ENCODE data around the gene MAP3K3.

Gene MAP3K3

DNA sequence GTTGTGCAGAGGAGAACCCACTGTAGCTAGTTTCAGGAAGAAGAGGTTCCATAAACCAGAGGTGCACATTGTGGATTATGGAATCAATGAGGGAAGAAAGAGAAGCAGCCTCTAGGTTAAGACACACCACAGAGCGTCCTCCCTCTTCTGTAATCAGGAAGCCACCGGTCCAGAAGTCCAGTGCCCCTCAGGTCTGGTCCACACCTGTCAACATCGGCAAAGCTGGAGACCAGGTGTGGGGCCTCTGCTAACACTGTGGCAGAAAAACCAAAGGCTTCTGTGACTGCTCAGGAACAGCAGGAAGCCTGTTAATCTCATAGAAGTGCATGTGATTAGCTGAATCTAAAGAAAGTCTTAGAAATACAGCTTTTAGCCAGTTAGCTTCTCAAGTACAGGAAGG is 54.4 kb downstream of the MAP3K3 start:
- Histone ChIP-seq H3K36me3 (ENCODE audit: insufficient read depth, low read length) (peaks cover 20% of the 10 kb centered on the region), H2AFZ (ENCODE audit: low read depth, low read length) (no peak overlapping the region), H3K4me1 (ENCODE audit: insufficient read depth, low read length) (no peaks in the 10 kb centered on the region), H3K9me3 (ENCODE audit: low read length) (no peaks in the 10 kb centered on the region), H3K4me3 (ENCODE audit: low read length) (no peak overlapping the region), H3K27me3 (ENCODE audit: insufficient read depth, low read length) (no peaks in the 10 kb centered on the region)

DNA sequence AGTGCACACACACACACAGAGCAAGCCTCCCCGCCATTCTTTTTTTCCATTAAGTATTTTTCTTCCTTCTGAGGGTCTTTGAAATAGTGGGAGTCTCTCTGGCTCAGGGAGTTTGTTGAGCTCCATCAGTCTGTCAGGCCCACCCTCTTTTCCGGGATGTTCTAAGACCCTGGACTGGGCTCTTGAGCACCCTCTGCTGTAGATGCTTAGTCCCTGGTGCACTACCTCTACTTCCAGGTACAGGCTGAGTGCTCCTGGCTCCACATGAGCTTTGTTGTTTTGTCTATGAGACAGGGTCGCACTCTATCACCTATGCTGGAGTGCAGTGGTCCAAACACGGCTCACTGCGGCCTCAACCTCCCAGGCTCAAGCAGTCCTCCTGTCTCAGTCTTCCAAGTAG is 57.0 kb downstream of the MAP3K3 start:
- no peaks in the 10 kb centered on the region for H3K9me3 ChIP-seq (ENCODE audit: low read length)
- no peaks in the 10 kb centered on the region for H3K27me3 ChIP-seq (ENCODE audit: insufficient read depth, low read length)
- H3K4me3 ChIP-seq (ENCODE audit: low read length): no peak overlapping the region
- H3K36me3 ChIP-seq (ENCODE audit: insufficient read depth, low read length): peaks cover 36% of the 10 kb centered on the region
- no peak overlapping the region for H2AFZ ChIP-seq (ENCODE audit: low read depth, low read length)
- no peaks in the 10 kb centered on the region for H3K4me1 ChIP-seq (ENCODE audit: insufficient read depth, low read length)

GRCh38 chr17:63680700-63681099 is 58.5 kb downstream of the MAP3K3 start:
- no peak overlapping the region for H3K4me3 ChIP-seq (ENCODE audit: low read length)
- H3K36me3 ChIP-seq (ENCODE audit: insufficient read depth, low read length): peaks cover 45% of the 10 kb centered on the region
- H3K27me3 ChIP-seq (ENCODE audit: insufficient read depth, low read length): no peaks in the 10 kb centered on the region
- H3K9me3 ChIP-seq (ENCODE audit: low read length): no peaks in the 10 kb centered on the region
- no peaks in the 10 kb centered on the region for H3K4me1 ChIP-seq (ENCODE audit: insufficient read depth, low read length)
- H2AFZ ChIP-seq (ENCODE audit: low read depth, low read length): no peak overlapping the region

GRCh38 chr17:63681530-63681929 is 59.3 kb downstream of the MAP3K3 start:
- Histone ChIP-seq H3K4me3 (ENCODE audit: low read length) (no peak overlapping the region), H3K9me3 (ENCODE audit: low read length) (no peaks in the 10 kb centered on the region), H3K4me1 (ENCODE audit: insufficient read depth, low read length) (no peaks in the 10 kb centered on the region), H3K36me3 (ENCODE audit: insufficient read depth, low read length) (peaks cover 46% of the 10 kb centered on the region), H2AFZ (ENCODE audit: low read depth, low read length) (no peak overlapping the region), H3K27me3 (ENCODE audit: insufficient read depth, low read length) (no peaks in the 10 kb centered on the region)

DNA sequence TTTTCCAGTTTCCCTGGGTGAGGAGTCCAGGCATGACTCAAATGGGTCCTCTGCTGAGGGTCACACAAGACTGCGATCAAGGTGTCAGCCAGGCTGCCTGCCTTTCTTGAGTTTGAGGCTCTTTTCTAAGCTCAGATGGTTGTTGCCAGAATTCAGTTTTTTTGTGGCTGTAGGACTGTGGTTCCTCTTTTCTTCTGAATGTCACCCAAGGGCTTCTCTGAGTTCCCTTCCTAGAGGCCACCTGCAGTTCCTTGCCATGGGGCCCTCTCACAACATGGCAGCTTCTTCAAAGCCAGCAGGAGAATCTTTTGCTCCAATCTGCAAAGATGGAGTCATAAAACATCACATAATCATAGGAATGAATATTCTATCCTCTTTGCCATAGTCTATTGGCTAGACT is 60.2 kb downstream of the MAP3K3 start:
- no peak overlapping the region for H2AFZ ChIP-seq (ENCODE audit: low read depth, low read length)
- no peaks in the 10 kb centered on the region for H3K27me3 ChIP-seq (ENCODE audit: insufficient read depth, low read length)
- H3K9me3 ChIP-seq (ENCODE audit: low read length): no peaks in the 10 kb centered on the region
- no peak overlapping the region for H3K4me3 ChIP-seq (ENCODE audit: low read length)
- no peaks in the 10 kb centered on the region for H3K4me1 ChIP-seq (ENCODE audit: insufficient read depth, low read length)
- peaks cover 39% of the 10 kb centered on the region for H3K36me3 ChIP-seq (ENCODE audit: insufficient read depth, low read length)

DNA sequence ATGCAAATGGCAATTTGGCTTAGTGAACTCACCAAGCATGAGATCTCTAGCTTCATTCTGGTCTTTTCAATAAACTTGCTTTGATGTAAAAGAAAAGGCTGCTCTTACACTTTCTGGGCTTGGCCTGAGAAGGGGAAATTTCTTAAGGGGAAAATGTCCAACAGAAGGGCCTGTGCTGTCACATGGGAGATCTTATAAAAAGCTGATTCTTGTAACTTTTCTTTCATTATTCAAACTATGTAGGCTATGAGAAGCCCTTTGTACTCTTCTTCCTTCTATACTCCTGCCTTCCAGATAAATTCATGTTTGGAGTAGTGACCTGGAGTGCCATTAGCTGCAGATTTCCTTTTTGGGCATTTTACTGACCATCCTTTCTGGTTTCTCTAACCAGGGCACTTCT is 60.8 kb downstream of the MAP3K3 start:
- H3K27me3 ChIP-seq (ENCODE audit: insufficient read depth, low read length): no peaks in the 10 kb centered on the region
- no peak overlapping the region for H3K4me3 ChIP-seq (ENCODE audit: low read length)
- no peaks in the 10 kb centered on the region for H3K4me1 ChIP-seq (ENCODE audit: insufficient read depth, low read length)
- H3K9me3 ChIP-seq (ENCODE audit: low read length): no peaks in the 10 kb centered on the region
- peaks cover 35% of the 10 kb centered on the region for H3K36me3 ChIP-seq (ENCODE audit: insufficient read depth, low read length)
- no peak overlapping the region for H2AFZ ChIP-seq (ENCODE audit: low read depth, low read length)

GRCh38 chr17:63685041-63685440 is 62.8 kb downstream of the MAP3K3 start:
- H3K27me3 ChIP-seq (ENCODE audit: insufficient read depth, low read length): no peaks in the 10 kb centered on the region
- no peak overlapping the region for H2AFZ ChIP-seq (ENCODE audit: low read depth, low read length)
- no peaks in the 10 kb centered on the region for H3K9me3 ChIP-seq (ENCODE audit: low read length)
- H3K36me3 ChIP-seq (ENCODE audit: insufficient read depth, low read length): peaks cover 46% of the 10 kb centered on the region
- H3K4me1 ChIP-seq (ENCODE audit: insufficient read depth, low read length): no peaks in the 10 kb centered on the region
- H3K4me3 ChIP-seq (ENCODE audit: low read length): no peak overlapping the region

GRCh38 chr17:63685578-63685977 is 63.4 kb downstream of the MAP3K3 start:
- Histone ChIP-seq H3K27me3 (ENCODE audit: insufficient read depth, low read length) (no peaks in the 10 kb centered on the region), H3K4me3 (ENCODE audit: low read length) (no peak overlapping the region), H3K9me3 (ENCODE audit: low read length) (no peaks in the 10 kb centered on the region), H3K4me1 (ENCODE audit: insufficient read depth, low read length) (no peaks in the 10 kb centered on the region), H3K36me3 (ENCODE audit: insufficient read depth, low read length) (peaks cover 51% of the 10 kb centered on the region), H2AFZ (ENCODE audit: low read depth, low read length) (no peak overlapping the region)

- Histone ChIP-seq H3K9me3 (ENCODE audit: low read length) (no peaks in the 10 kb centered on the region), H3K27me3 (ENCODE audit: insufficient read depth, low read length) (no peaks in the 10 kb centered on the region), H3K36me3 (ENCODE audit: insufficient read depth, low read length) (peaks cover 57% of the 10 kb centered on the region), H3K4me1 (ENCODE audit: insufficient read depth, low read length) (no peaks in the 10 kb centered on the region), H3K4me3 (ENCODE audit: low read length) (no peak overlapping the region), H2AFZ (ENCODE audit: low read depth, low read length) (no peak overlapping the region)
These were observed 64.0 kb downstream of the MAP3K3 start for GRCh38 chr17:63686138-63686685.

- no peak overlapping the region for H3K4me3 ChIP-seq (ENCODE audit: low read length)
- no peaks in the 10 kb centered on the region for H3K9me3 ChIP-seq (ENCODE audit: low read length)
- H3K27me3 ChIP-seq (ENCODE audit: insufficient read depth, low read length): no peaks in the 10 kb centered on the region
- peaks cover 57% of the 10 kb centered on the region for H3K36me3 ChIP-seq (ENCODE audit: insufficient read depth, low read length)
- H3K4me1 ChIP-seq (ENCODE audit: insufficient read depth, low read length): no peaks in the 10 kb centered on the region
- H2AFZ ChIP-seq (ENCODE audit: low read depth, low read length): no peak overlapping the region
These were observed 66.3 kb downstream of the MAP3K3 start for GRCh38 chr17:63688396-63689020.

- no peaks in the 10 kb centered on the region for H3K9me3 ChIP-seq (ENCODE audit: low read length)
- H3K4me1 ChIP-seq (ENCODE audit: insufficient read depth, low read length): no peaks in the 10 kb centered on the region
- H3K36me3 ChIP-seq (ENCODE audit: insufficient read depth, low read length): peaks cover 61% of the 10 kb centered on the region
- H3K27me3 ChIP-seq (ENCODE audit: insufficient read depth, low read length): no peaks in the 10 kb centered on the region
- no peak overlapping the region for H3K4me3 ChIP-seq (ENCODE audit: low read length)
- H2AFZ ChIP-seq (ENCODE audit: low read depth, low read length): no peak overlapping the region
These were observed 67.3 kb downstream of the MAP3K3 start for GRCh38 chr17:63689479-63689878.

- no peaks in the 10 kb centered on the region for H3K27me3 ChIP-seq (ENCODE audit: insufficient read depth, low read length)
- H2AFZ ChIP-seq (ENCODE audit: low read depth, low read length): no peak overlapping the region
- H3K4me1 ChIP-seq (ENCODE audit: insufficient read depth, low read length): no peaks in the 10 kb centered on the region
- H3K36me3 ChIP-seq (ENCODE audit: insufficient read depth, low read length): peaks cover 54% of the 10 kb centered on the region
- H3K9me3 ChIP-seq (ENCODE audit: low read length): no peaks in the 10 kb centered on the region
- H3K4me3 ChIP-seq (ENCODE audit: low read length): no peak overlapping the region
These were observed 70.1 kb downstream of the MAP3K3 start for GRCh38 chr17:63692195-63692816.

DNA sequence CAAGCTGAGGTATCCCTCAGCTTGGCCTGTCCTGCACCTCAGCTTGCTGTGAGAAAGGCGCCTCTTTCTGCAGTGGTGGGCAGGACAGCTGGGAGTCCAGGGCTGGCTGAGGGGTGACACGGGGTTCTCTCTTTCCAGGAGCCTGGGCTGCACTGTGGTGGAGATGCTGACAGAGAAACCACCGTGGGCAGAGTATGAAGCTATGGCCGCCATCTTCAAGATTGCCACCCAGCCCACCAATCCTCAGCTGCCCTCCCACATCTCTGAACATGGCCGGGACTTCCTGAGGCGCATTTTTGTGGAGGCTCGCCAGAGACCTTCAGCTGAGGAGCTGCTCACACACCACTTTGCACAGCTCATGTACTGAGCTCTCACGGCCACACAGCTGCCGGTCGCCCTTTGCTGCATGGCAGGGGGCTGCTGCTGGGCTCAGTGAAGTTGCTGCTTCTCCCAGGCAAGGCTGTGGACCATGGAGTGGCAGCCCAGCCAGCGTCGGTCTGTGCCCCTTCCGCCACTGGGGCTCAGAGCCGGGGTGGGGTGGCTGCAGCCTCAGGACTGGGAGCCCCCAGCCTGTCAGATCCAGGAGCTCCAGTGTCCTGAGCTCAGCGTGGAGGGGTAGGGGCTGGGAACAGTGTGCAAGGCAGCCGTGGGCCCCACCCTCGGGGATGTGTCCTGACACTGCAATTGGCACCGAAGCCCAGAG is 71.3 kb downstream of the MAP3K3 start:
- H3K9me3 ChIP-seq (ENCODE audit: low read length): no peaks in the 10 kb centered on the region
- no peaks in the 10 kb centered on the region for H3K27me3 ChIP-seq (ENCODE audit: insufficient read depth, low read length)
- H2AFZ ChIP-seq (ENCODE audit: low read depth, low read length): no peak overlapping the region
- no peaks in the 10 kb centered on the region for H3K4me1 ChIP-seq (ENCODE audit: insufficient read depth, low read length)
- no peak overlapping the region for H3K4me3 ChIP-seq (ENCODE audit: low read length)
- H3K36me3 ChIP-seq (ENCODE audit: insufficient read depth, low read length): peaks cover 61% of the 10 kb centered on the region

Data from neuron (in vitro differentiated cells).